HG03025 (cell line): Measurements from ENCODE around the gene CLUH.

Experiments
- ATAC-seq: cut with Tn5 transposase; IDR thresholded peaks from one replicate; pipeline ENCODE4 v1.9.1; 2021; ENCODE audit warnings: mild to moderate bottlenecking, moderate library complexity; ENCODE audit not compliant: unreplicated experiment, low FRiP score

CLUH gene

DNA sequence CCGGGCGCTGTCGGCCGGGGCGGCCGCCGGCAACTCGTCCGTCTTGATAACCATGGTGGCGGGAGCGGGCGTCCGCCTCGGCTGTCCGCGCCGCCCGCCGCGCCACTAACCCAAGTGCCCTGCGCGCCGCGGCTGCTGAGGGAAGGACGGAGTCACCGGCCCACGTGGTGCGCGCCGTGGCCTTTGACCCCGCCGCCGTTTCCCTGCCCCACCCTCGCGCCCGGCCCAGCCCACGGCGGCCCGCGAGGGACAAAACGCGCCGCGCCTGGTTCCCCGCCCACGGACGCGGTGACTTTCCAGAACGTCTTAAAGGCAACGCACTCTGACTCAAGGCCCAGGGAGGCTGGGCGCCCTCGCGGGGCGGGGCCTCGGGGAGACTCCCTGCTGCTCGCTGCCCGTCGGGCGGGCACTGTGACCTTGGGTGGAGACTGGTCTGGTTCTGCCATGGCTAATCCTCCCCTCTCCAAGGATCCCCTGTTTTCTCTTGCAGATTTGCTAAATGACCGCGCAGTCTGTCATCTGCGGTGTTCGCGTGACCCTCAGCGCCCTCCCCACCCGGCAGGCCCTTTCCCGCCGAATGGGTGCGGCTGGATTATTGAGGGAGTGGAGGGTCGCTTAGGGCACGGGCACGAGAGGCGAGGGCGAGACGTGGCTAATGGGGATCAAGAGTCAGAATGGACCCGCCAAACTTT, at the start of gene CLUH:
TSS of gene CLUH (minus strand) at position 157 of the 692 bp plus-strand sequence. CDS start at position 54, 103 bp downstream.
- ATAC-seq = peak; percentile 61

- ATAC-seq = no peak
Measured at GRCh38 chr17:2758870-2759269, 47.3 kb upstream of the CLUH start.

GRCh38 chr17:2755891-2756724, 44.5 kb upstream of the CLUH start:
- ATAC-seq = no peak

DNA sequence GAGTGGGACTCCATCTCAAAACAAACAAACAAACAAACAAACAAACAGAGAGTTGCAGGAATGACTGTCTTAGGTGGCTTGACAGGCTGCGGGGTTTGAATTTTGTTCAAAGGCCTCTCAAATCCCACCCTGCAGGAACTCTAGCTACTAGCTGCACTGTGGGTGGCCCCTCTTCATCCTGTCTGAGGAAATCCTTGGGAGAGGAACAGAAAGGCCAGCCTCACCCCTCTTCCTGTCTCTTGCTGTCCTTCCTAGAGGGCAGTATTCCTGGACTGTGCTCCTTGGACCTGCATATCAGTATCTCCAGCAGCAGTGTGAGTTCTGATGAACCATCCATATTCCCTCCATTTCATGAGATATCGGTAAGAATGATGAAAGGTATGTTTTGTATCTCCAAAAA, 39.9 kb upstream of the CLUH start:
- no peak for ATAC-seq

- no peak for ATAC-seq
Measured at GRCh38 chr17:2750721-2751120, 39.2 kb upstream of the CLUH start.

DNA sequence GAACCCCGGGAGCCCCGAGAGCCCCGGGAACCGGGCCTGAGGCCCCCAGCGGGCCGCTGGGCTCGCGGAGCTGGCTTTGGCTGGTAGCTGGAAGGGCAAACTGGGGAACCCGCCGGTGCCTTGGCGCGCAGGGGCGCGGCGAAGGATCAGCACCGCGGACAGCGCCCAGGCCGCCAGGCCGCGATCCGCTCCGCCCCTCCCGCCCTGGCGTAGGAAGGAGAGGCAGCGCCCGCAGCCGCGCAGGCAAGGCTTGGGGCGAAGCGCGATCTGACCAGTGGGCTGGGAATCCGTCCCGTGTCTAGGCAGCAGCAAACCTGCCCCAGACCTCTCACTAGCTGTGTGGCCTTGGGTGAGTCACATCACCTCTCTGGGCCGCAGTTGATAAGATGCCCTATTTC, 38.2 kb upstream of the CLUH start:
- no peak for ATAC-seq

- no peak for ATAC-seq
Measured at GRCh38 chr17:2749058-2749783, 37.7 kb upstream of the CLUH start, which contains the start of gene CCDC92B. Gene CCDC92B, minus strand, starts transcription at chr17:2749652. Its CDS starts 14,507 bp downstream, at chr17:2735145.

- no peak for ATAC-seq
Measured at GRCh38 chr17:2745317-2746037, 33.9 kb upstream of the CLUH start.

- ATAC-seq = no peak
Measured at GRCh38 chr17:2737693-2738092, 26.1 kb upstream of the CLUH start.

GRCh38 chr17:2736956-2737355, 25.4 kb upstream of the CLUH start:
- no peak for ATAC-seq

GRCh38 chr17:2735896-2736295, 24.3 kb upstream of the CLUH start:
- no peak for ATAC-seq

GRCh38 chr17:2734939-2735338, 23.4 kb upstream of the CLUH start:
- no peak for ATAC-seq

GRCh38 chr17:2731807-2732206, 20.2 kb upstream of the CLUH start:
- ATAC-seq = no peak

GRCh38 chr17:2730764-2731353, 19.3 kb upstream of the CLUH start:
- ATAC-seq = no peak

DNA sequence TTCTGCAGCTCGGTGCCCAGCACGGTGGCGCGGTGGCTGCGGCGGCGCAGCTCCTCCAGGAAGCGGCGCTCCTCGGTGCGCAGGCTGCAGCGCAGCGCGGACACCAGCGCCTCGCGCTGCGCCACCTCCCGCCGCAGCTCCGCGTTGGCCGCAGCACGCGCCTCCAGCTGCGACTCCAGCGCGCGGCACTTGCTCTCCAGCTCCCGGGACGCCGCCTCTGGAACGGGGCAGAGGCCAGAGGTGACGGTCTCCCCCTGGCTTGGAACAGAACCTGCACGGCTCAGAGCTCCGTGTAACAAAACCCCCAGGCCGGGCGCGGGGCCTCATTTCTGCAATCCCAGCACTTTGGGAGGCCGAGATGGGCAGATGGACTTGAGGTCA, 13.2 kb upstream of the CLUH start:
- no peak for ATAC-seq

GRCh38 chr17:2723997-2724783, 12.6 kb upstream of the CLUH start:
- no peak for ATAC-seq

- no peak for ATAC-seq
Measured at GRCh38 chr17:2723505-2723996, 12.0 kb upstream of the CLUH start.

DNA sequence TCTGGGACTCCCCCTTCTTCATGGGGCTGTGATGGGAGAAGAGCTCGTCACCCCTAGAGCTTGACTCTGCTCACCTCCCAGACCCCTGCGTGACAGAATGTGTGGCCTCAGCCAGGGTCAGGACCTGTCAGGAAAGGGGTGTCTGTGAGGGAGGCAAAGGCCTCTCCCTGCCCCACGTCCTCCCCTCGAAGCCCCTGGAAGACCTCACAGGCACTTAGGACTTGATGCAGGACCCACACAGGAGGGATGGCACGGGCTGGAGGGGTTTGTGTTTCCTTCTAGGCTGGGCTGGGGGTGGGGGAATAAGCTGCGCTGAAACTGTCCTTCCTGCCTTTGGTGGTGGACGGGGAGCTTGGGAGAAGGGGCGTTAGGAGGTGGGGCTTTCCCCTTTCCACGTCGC, 11.0 kb upstream of the CLUH start:
- no peak for ATAC-seq

GRCh38 chr17:2721603-2722002, 10.0 kb upstream of the CLUH start:
- no peak for ATAC-seq
